Keratinocyte (primary cell): ENCODE measurements around the gene CORO2B. TPM values are rescaled to one million over a fixed set of nuclear protein-coding genes. Genes with fewer than 3 reads are reported as not detected.

Experiments
- DNase-seq: peaks from one replicate; pipeline ENCODE4 v3.0.0-alpha.2; 2011; ENCODE audit warnings: low read depth, missing footprints, low spot score
- FAIRE-seq: peaks from 2 replicates; lab custom pipeline; 2011; peaks lifted over from hg19 to GRCh38; lab: Jason Lieb, UNC
- H2AFZ ChIP-seq: 2 replicates; pipeline ENCODE4 v1.6.0; 2012; ENCODE audit warnings: low read length, control low read depth, inconsistent platforms; ENCODE audit not compliant: control insufficient read depth
- H3K27ac ChIP-seq: 2 replicates; pipeline ENCODE4 v1.5.1; 2011; ENCODE audit warnings: low read length; ENCODE audit not compliant: control insufficient read depth, insufficient read depth
- H3K27me3 ChIP-seq: 3 replicates; pipeline ENCODE4 v1.6.0; 2011; ENCODE audit warnings: low read length; ENCODE audit not compliant: control insufficient read depth, insufficient read depth; ENCODE audit errors: extremely low read depth
- H3K36me3 ChIP-seq, 2 experiments: 2 replicates in 1 of 2; 3 replicates in 1 of 2; pipeline ENCODE4 v1.5.1; 2011; ENCODE audit warnings: low read length in 2 of 2, mild to moderate bottlenecking in 1 of 2; ENCODE audit not compliant: control insufficient read depth in 2 of 2, insufficient read depth in 2 of 2; ENCODE audit errors: extremely low read depth in 1 of 2
- H3K4me1 ChIP-seq: 3 replicates; pipeline ENCODE4 v1.5.1; 2011; ENCODE audit warnings: low read length; ENCODE audit not compliant: control insufficient read depth, insufficient read depth; ENCODE audit errors: extremely low read depth
- H3K4me2 ChIP-seq: 3 replicates; pipeline ENCODE4 v1.6.0; 2011; ENCODE audit warnings: low read depth, low read length; ENCODE audit not compliant: control insufficient read depth, insufficient read depth; ENCODE audit errors: extremely low read depth
- H3K4me3 ChIP-seq, 3 experiments: fragments of 200-600 bp in 1 of 3; sonication (generic) in 1 of 3; 2 replicates in 2 of 3; 3 replicates in 1 of 3; pipeline ENCODE4 v1.5.1; 2011 to 2016; ENCODE audit warnings: low read length in 3 of 3, mild to moderate bottlenecking in 3 of 3, control low read depth in 2 of 3, inconsistent platforms in 1 of 3, low read depth in 1 of 3, mixed read lengths in 1 of 3, mixed run types in 1 of 3, moderate library complexity in 1 of 3; ENCODE audit not compliant: control insufficient read depth in 2 of 3, insufficient read depth in 2 of 3; ENCODE audit errors: extremely low read depth in 1 of 3
- H3K79me2 ChIP-seq: 2 replicates; pipeline ENCODE4 v1.6.0; 2012; ENCODE audit warnings: low read length; ENCODE audit not compliant: control insufficient read depth, insufficient read depth
- H3K9ac ChIP-seq: 3 replicates; pipeline ENCODE4 v1.6.0; 2011; ENCODE audit warnings: low read length; ENCODE audit not compliant: control insufficient read depth, insufficient read depth; ENCODE audit errors: extremely low read depth
- H3K9me1 ChIP-seq: 3 replicates; pipeline ENCODE4 v1.6.0; 2011; ENCODE audit warnings: low read length; ENCODE audit not compliant: control insufficient read depth, insufficient read depth; ENCODE audit errors: extremely low read depth
- H3K9me3 ChIP-seq: 2 replicates; pipeline ENCODE4 v1.5.1; 2012; ENCODE audit warnings: low read depth, low read length; ENCODE audit not compliant: control insufficient read depth
- H4K20me1 ChIP-seq: 3 replicates; pipeline ENCODE4 v1.6.0; 2011; ENCODE audit warnings: low read length; ENCODE audit not compliant: control insufficient read depth, insufficient read depth; ENCODE audit errors: extremely low read depth
- CTCF ChIP-seq, 3 experiments: IDR thresholded peaks in 1 of 3; conservative IDR thresholded peaks in 1 of 3; optimal IDR thresholded peaks in 1 of 3; 2 replicates in 2 of 3; 3 replicates in 1 of 3; pipeline versions ENCODE3 to v1.5.1; 2011; ENCODE audit warnings: low read length in 3 of 3, mild to moderate bottlenecking in 3 of 3, moderate library complexity in 2 of 3, control low read depth in 1 of 3, inconsistent platforms in 1 of 3; ENCODE audit not compliant: insufficient read depth in 2 of 3; ENCODE audit errors: extremely low read depth in 1 of 3
- EZH2 ChIP-seq: IDR thresholded peaks from one replicate; pipeline ENCODE4 v1.6.1; 2012; ENCODE audit warnings: inconsistent platforms, mild to moderate bottlenecking, low read length, moderate library complexity
- dilution Hi-C: fragments of 300-500 bp; cut with MboI; formaldehyde crosslinking; loops from one replicate; pipeline ENCODE4 v1.7.0; 2020; ENCODE audit warnings: low sequenced_read_pairs; ENCODE audit not compliant: extremely low pct_ligation_motif_present
- polyA plus RNA-seq, 5 experiments: library from polyadenylated mRNA; depleted of rRNA in 3 of 5; stranded (reverse) in 3 of 5; stranded (forward) in 1 of 5; unstranded in 1 of 5; fragments of >200 nt; gene quantifications; 1 replicate in 1 of 5; 2 replicates in 3 of 5; 3 replicates in 1 of 5; pipeline versions ENCODE4 v1.2.1 to v1.2.3, GENCODE V29; 2011 to 2012; ENCODE audit warnings: missing spikeins in 2 of 5, low read depth in 1 of 5, low replicate concordance in 1 of 5

CORO2B gene
- polyA plus RNA-seq, 1 donor (not counting 4 experiments of a cell fraction or from before 2014, with no cell fraction given): 0.13 TPM

- Histone ChIP-seq H3K4me3 (no peak overlapping the region), H3K36me3 (no peaks in the 10 kb centered on the region), H3K4me2 (no peak overlapping the region), H3K9me1 (no peaks in the 10 kb centered on the region), H2AFZ (no peak overlapping the region), H3K9ac (no peak overlapping the region), H3K27ac (no peak overlapping the region), H3K4me1 (no peaks in the 10 kb centered on the region), H4K20me1 (no peaks in the 10 kb centered on the region), H3K79me2 (no peaks in the 10 kb centered on the region), H3K27me3 (peaks cover 7% of the 10 kb centered on the region), H3K9me3 (no peaks in the 10 kb centered on the region)
- TF ChIP-seq CTCF (optimal IDR thresholded peaks at IDR 0.05 in 1 of 3, IDR thresholded peaks at IDR 0.05 in 1 of 3, conservative IDR thresholded peaks at IDR 0.05 in 1 of 3; ENCODE audit: extremely low read depth in 1 of 3, insufficient read depth in 2 of 3, low read length in 3 of 3): no peak
- no peak for TF ChIP-seq EZH2
- DNase-seq: no peak
- no peak for FAIRE-seq
- dilution Hi-C loops: no loop called here
Measured at GRCh38 chr15:68550004-68550403, 28.8 kb upstream of the CORO2B start.

GRCh38 chr15:68550498-68551295 is 28.1 kb upstream of the CORO2B start:
- Histone ChIP-seq H3K9me1 (no peaks in the 10 kb centered on the region), H3K27ac (no peak overlapping the region), H3K27me3 (peaks cover 7% of the 10 kb centered on the region), H3K36me3 (no peaks in the 10 kb centered on the region), H3K9me3 (no peaks in the 10 kb centered on the region), H4K20me1 (no peaks in the 10 kb centered on the region), H3K4me2 (no peak overlapping the region), H2AFZ (no peak overlapping the region), H3K79me2 (no peaks in the 10 kb centered on the region), H3K9ac (no peak overlapping the region), H3K4me3 (no peak overlapping the region), H3K4me1 (no peaks in the 10 kb centered on the region)
- DNase-seq: no peak
- dilution Hi-C loops: no loop called here
- peak; percentile 66 for FAIRE-seq
- no peak for TF ChIP-seq EZH2
- TF ChIP-seq CTCF (optimal IDR thresholded peaks at IDR 0.05 in 1 of 3, IDR thresholded peaks at IDR 0.05 in 1 of 3, conservative IDR thresholded peaks at IDR 0.05 in 1 of 3; ENCODE audit: extremely low read depth in 1 of 3, insufficient read depth in 2 of 3, low read length in 3 of 3): peak; percentile 84 to 92 (median 84)
